Breast epithelium (tissue), 3 donors: ENCODE measurements around the gene L3MBTL2.

ENCODE experiments used
- POLR2A ChIP-seq: fragments of 450-650 bp; IDR thresholded peaks from one replicate; pipeline ENCODE4 v1.6.1; 2016; ENCODE audit warnings: antibody characterized with exemption, mild to moderate bottlenecking, moderate library complexity
- POLR2AphosphoS5 ChIP-seq, 3 donors: sonication (generic); formaldehyde crosslinking; IDR thresholded peaks; one replicate each; pipeline ENCODE4 v1.6.1; 2017; ENCODE audit warnings: antibody characterized with exemption in 3 of 3
- TF ChIP-seq, protein P1 (sequence below), 3 donors: fragments of 450-650 bp; IDR thresholded peaks; one replicate each; pipeline ENCODE4 v1.5.1; 2016 to 2017; ENCODE audit warnings: antibody characterized with exemption in 3 of 3, mild to moderate bottlenecking in 3 of 3, moderate library complexity in 3 of 3

DNA sequence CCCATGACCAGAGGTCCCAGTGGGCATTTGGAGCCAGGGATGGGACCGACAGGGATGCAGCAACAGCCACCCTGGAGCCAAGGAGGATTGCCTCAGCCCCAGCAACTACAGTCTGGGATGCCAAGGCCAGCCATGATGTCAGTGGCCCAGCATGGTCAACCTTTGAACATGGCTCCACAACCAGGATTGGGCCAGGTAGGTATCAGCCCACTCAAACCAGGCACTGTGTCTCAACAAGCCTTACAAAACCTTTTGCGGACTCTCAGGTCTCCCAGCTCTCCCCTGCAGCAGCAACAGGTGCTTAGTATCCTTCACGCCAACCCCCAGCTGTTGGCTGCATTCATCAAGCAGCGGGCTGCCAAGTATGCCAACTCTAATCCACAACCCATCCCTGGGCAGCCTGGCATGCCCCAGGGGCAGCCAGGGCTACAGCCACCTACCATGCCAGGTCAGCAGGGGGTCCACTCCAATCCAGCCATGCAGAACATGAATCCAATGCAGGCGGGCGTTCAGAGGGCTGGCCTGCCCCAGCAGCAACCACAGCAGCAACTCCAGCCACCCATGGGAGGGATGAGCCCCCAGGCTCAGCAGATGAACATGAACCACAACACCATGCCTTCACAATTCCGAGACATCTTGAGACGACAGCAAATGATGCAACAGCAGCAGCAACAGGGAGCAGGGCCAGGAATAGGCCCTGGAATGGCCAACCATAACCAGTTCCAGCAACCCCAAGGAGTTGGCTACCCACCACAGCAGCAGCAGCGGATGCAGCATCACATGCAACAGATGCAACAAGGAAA is 27.3 kb upstream of the L3MBTL2 start:
- TF ChIP-seq, protein P1, sequence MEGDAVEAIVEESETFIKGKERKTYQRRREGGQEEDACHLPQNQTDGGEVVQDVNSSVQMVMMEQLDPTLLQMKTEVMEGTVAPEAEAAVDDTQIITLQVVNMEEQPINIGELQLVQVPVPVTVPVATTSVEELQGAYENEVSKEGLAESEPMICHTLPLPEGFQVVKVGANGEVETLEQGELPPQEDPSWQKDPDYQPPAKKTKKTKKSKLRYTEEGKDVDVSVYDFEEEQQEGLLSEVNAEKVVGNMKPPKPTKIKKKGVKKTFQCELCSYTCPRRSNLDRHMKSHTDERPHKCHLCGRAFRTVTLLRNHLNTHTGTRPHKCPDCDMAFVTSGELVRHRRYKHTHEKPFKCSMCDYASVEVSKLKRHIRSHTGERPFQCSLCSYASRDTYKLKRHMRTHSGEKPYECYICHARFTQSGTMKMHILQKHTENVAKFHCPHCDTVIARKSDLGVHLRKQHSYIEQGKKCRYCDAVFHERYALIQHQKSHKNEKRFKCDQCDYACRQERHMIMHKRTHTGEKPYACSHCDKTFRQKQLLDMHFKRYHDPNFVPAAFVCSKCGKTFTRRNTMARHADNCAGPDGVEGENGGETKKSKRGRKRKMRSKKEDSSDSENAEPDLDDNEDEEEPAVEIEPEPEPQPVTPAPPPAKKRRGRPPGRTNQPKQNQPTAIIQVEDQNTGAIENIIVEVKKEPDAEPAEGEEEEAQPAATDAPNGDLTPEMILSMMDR (IDR thresholded peaks at IDR 0.05): no peak
- TF ChIP-seq POLR2A (no peak), POLR2AphosphoS5 (IDR thresholded peaks at IDR 0.05) (no peak)
